Measurements from ENCODE around the gene VOPP1. TPM values are rescaled to one million over a fixed set of nuclear protein-coding genes. Genes with fewer than 3 reads are reported as not detected.

VOPP1 gene
- total and polyA plus RNA-seq, 10 of the 15 experiments (the other 5 are each of a cell fraction or from before 2014, with no cell fraction given): 32.8 to 206 (median 129) TPM

DNA sequence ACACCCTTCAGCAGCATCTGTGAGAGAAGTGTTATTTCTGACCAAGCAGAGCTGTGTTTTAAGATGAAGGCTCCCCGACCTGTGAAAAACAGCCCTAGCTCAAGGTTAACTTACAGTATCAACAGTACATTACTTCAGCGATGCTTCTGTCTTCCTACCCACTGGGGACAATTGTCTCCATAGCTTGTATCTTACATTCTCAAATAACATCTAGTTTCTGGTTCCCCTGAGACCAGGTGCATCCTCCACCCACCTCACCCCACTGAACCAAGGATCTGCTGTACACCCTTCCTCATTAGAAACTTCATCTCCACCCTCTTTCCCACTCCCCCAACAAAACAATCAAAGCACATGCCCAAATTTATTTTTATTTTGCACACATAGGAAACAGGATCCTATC is 102.0 kb downstream of the VOPP1 start (continued):
- TF ChIP-seq, protein P1, sequence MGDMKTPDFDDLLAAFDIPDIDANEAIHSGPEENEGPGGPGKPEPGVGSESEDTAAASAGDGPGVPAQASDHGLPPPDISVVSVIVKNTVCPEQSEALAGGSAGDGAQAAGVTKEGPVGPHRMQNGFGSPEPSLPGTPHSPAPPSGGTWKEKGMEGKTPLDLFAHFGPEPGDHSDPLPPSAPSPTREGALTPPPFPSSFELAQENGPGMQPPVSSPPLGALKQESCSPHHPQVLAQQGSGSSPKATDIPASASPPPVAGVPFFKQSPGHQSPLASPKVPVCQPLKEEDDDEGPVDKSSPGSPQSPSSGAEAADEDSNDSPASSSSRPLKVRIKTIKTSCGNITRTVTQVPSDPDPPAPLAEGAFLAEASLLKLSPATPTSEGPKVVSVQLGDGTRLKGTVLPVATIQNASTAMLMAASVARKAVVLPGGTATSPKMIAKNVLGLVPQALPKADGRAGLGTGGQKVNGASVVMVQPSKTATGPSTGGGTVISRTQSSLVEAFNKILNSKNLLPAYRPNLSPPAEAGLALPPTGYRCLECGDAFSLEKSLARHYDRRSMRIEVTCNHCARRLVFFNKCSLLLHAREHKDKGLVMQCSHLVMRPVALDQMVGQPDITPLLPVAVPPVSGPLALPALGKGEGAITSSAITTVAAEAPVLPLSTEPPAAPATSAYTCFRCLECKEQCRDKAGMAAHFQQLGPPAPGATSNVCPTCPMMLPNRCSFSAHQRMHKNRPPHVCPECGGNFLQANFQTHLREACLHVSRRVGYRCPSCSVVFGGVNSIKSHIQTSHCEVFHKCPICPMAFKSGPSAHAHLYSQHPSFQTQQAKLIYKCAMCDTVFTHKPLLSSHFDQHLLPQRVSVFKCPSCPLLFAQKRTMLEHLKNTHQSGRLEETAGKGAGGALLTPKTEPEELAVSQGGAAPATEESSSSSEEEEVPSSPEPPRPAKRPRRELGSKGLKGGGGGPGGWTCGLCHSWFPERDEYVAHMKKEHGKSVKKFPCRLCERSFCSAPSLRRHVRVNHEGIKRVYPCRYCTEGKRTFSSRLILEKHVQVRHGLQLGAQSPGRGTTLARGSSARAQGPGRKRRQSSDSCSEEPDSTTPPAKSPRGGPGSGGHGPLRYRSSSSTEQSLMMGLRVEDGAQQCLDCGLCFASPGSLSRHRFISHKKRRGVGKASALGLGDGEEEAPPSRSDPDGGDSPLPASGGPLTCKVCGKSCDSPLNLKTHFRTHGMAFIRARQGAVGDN (IDR thresholded peaks at IDR 0.05): no peak
- TF ChIP-seq, protein P2, sequence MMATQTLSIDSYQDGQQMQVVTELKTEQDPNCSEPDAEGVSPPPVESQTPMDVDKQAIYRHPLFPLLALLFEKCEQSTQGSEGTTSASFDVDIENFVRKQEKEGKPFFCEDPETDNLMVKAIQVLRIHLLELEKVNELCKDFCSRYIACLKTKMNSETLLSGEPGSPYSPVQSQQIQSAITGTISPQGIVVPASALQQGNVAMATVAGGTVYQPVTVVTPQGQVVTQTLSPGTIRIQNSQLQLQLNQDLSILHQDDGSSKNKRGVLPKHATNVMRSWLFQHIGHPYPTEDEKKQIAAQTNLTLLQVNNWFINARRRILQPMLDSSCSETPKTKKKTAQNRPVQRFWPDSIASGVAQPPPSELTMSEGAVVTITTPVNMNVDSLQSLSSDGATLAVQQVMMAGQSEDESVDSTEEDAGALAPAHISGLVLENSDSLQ (IDR thresholded peaks at IDR 0.05): no peak
- TF ChIP-seq SP1 (IDR thresholded peaks at IDR 0.05; ENCODE audit: low read depth, low read length): no peak
- TF ChIP-seq, protein P3, sequence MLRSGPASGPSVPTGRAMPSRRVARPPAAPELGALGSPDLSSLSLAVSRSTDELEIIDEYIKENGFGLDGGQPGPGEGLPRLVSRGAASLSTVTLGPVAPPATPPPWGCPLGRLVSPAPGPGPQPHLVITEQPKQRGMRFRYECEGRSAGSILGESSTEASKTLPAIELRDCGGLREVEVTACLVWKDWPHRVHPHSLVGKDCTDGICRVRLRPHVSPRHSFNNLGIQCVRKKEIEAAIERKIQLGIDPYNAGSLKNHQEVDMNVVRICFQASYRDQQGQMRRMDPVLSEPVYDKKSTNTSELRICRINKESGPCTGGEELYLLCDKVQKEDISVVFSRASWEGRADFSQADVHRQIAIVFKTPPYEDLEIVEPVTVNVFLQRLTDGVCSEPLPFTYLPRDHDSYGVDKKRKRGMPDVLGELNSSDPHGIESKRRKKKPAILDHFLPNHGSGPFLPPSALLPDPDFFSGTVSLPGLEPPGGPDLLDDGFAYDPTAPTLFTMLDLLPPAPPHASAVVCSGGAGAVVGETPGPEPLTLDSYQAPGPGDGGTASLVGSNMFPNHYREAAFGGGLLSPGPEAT (IDR thresholded peaks at IDR 0.05; ENCODE audit: low read depth): no peak
- TF ChIP-seq, protein P4, sequence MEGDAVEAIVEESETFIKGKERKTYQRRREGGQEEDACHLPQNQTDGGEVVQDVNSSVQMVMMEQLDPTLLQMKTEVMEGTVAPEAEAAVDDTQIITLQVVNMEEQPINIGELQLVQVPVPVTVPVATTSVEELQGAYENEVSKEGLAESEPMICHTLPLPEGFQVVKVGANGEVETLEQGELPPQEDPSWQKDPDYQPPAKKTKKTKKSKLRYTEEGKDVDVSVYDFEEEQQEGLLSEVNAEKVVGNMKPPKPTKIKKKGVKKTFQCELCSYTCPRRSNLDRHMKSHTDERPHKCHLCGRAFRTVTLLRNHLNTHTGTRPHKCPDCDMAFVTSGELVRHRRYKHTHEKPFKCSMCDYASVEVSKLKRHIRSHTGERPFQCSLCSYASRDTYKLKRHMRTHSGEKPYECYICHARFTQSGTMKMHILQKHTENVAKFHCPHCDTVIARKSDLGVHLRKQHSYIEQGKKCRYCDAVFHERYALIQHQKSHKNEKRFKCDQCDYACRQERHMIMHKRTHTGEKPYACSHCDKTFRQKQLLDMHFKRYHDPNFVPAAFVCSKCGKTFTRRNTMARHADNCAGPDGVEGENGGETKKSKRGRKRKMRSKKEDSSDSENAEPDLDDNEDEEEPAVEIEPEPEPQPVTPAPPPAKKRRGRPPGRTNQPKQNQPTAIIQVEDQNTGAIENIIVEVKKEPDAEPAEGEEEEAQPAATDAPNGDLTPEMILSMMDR (IDR thresholded peaks at IDR 0.05 in 2 of 3, conservative IDR thresholded peaks at IDR 0.05 in 1 of 3; ENCODE audit: control insufficient read depth in 2 of 3, extremely low read depth in 1 of 3, insufficient read depth in 1 of 3, low read depth in 3 of 3, low read length in 3 of 3): no peak
- no peak for TF ChIP-seq CREB1 (IDR thresholded peaks at IDR 0.05; ENCODE audit: low read depth)
- no peak for TF ChIP-seq RFX5 (IDR thresholded peaks at IDR 0.05; ENCODE audit: low read depth, low read length)
